ENCODE data around the gene TOMM40L.

Gene TOMM40L

DNA sequence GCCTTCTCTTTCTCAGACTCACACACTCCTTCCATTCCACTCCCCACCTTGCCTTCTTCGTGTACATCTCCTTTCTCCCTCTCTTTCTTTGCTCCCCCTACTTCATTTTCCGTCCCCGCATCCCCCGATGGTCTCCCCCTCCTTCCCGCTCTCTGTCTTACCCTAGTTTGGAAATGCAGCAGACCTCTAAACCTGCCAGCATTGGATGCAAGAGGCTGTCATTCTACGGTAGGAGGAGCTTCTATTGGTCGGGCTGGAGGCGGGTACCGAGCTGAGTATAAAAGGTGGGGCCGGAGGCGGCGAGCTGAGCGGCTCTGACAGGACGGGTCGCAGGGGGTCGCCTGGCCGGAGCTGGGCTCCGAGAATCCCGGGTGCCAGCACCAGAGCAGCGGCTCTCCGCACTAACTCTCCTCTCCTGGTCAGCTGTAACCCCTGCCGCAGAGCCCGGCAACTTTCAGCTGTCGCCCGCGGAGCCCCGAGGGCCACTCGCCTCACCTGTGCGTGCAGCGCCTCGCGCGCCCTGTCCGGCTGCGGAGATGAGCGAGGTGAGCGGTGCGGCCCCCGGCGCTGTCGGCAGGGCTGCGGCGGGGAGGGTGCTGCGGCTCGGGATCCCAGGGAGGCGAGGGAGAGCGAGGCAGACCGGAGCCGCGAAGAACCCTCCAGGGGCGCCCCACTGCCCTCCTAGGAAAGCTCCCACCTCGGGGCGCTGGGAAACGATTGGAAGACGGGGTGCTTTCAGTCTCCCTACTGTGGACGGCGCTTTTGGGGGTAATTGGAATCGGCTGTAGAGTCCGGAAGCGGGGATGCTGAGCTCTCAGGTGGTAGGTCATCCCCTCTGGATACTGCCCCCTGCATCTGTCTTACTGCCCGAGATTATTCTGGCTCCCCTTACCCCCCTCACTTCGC is 32.8 kb downstream of the TOMM40L start, which contains the start of gene PCP4L1:
PCP4L1 (plus strand) TSS at position 307 of the 906 bp plus-strand sequence; CDS start at position 537, 230 bp downstream.
- DNase-seq, result peak; percentile 34

DNA sequence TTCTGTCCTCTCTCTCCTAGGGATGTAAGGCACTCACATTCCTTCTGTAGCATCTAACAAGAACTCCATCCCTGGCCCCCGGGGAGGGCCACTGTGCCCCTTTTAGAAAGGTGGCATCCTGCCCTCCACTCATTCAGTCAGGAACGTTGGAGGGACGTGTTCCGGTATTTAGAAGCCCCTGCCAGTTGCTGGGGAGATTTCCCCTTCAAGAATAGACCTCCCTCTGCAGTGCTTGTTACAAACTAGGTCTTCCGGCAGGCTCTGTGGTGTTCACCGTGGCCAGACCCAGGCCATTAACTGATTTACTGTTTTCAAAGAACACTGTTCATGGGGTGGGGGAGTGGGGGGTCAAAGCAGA is 33.5 kb downstream of the TOMM40L start:
- DNase-seq, result no peak

DNA sequence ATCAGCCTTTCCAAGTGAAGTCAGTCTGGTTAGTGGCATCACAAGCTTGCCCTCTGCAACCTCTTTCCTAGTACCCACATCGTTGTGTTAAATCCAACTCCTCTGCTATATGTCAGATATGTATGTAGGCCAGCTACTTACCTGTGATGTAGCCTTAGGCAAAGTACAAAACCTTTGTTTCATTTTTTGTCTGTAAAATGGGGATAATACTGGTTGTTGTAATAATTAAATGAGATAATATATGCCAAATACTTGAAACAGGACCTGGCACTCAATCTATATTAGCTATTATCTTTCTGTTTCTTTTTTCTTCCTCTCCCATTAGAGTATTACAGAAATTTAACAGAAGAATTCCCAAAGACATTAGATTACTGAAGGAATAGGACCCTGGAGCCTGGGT is 33.9 kb downstream of the TOMM40L start:
- DNase-seq, result no peak

DNA sequence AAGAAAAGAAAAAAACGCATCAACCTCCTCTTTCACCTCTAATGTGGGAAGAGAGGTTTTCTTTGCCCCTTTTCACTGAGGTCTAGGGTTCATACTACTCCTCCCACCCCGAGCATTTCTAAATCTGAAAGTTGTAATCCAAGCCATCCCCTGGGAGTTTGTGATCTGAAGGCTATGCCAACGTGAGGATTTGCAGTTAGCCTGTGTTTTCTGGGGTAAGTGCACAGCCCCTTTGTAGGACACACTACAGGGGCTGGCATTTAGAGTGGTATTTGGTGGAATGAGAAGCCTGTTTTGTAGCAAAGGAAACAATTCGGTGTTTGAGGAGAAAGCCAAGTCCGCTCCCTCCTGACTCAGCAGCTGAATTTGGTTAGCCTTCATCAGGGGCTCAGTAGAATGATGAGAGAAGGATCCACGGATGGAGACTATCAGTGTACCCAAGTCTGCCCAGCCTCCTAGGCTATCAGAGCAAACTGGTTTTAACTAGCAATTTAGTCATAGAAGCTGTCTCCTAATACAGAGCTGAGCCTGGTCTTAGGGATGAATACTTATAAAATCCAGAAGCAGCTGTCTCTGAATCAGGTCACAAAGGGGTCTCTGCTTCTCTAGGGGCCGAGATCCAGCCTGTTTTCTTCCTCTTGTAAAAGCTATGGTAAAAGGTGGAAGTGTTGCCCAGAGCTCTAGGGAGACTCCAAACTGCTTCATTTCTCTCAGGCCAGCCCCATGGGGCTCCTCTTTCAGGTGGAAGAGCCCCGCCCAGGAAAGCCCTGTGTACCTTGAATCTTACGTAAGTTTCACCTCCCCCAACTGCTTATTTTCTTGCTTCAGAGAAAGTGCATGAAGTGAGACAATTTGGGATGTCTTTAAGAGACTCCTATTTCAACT is 34.8 kb downstream of the TOMM40L start:
- no peak for DNase-seq

DNA sequence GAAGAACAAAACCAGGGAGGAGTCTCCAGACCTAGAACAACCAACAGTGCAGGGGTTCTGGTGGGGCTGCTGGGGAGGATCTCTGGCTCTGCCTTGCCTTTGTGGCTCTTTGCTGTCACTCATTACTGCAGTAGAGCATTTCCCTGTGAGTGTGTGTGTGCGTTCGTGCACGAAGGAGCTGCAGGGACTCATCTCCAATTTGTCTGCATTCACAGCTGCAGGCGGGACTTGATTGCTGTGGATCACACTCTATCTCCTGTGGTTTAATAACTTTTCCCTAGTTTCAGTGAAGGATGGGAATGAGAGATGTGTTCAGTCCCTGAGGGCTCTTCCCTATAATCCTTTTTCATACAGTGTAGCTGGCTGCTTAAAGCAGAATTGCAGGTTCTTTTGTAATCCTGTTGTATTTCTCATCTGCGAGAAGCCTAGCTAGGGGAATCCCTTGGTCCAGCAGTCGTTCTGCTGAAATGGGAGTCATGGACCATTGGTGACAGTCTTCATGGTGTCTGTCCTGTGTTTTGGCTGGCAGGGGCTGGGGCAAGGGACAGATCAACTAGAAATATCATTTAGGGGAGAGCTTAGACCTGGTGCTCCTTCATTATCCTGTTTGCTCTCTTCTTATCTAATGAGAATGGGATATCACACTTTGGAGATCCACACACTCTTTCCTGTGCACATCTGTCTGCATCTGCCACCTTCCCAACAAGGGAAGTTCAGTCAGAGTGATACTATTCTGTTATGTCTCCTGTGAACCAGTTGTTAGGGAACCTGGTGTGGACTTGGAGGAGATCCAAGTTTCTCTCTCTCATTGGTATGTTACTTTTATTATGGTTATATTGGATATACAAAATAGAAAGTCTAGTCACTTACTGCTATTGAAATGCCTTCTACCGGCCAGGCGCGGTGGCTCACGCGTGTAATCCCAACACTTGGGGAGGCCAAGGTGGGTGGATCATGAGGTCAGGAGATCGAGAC is 35.7 kb downstream of the TOMM40L start:
- no peak for DNase-seq

- no peak for DNase-seq
Observed at GRCh38 chr1:161265305-161265704, 39.4 kb downstream of the TOMM40L start.

GRCh38 chr1:161266202-161266601 is 40.3 kb downstream of the TOMM40L start:
- no peak for DNase-seq

GRCh38 chr1:161266836-161267235 is 41.0 kb downstream of the TOMM40L start:
- DNase-seq, result no peak

DNA sequence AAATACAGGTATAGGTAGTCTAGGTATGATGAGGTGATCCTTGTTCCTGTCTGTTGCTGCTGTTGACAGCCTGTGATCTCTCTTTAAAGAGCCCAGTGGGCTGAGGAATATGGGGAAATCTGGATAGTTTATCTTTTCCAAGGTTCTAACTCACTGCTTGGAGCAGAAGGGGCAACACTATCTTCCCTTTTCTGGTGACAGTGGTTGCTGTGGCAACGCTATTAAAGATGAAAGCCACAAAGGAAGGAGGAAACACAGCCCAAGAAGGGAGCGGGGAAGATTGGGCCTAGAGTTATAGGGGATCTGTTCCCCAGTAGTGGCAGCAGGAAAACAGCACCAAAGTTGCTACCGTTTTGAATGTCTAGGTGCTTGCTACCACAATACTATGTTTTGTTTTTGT is 41.5 kb downstream of the TOMM40L start:
- no peak for DNase-seq

- DNase-seq, result no peak
Observed at GRCh38 chr1:161273402-161273801, 47.5 kb downstream of the TOMM40L start.

GRCh38 chr1:161274874-161275273 is 49.0 kb downstream of the TOMM40L start:
- no peak for DNase-seq
